GM10248 (cell line): ENCODE results near the gene SFI1.

Experiments
- CTCF ChIA-PET: fragments of 300-600 bp; sonication (Branson Sonifier 250); formaldehyde crosslinking; extraction: SDS; loops from one replicate; lab custom pipeline; 2021; ENCODE audit warnings: antibody characterized with exemption; lab: Yijun Ruan, JAX
- POLR2A ChIA-PET: fragments of 350-650 bp; sonication (Branson Sonifier 250); formaldehyde crosslinking; extraction: SDS; loops from one replicate; lab custom pipeline; 2020; ENCODE audit warnings: antibody characterized with exemption; lab: Yijun Ruan, JAX
- DNase-seq: peaks from one replicate; pipeline ENCODE4 v3.0.0; 2012; ENCODE audit errors: extremely low spot score
- CTCF ChIP-seq: IDR thresholded peaks from 2 replicates; pipeline ENCODE4 v1.5.1; 2012; ENCODE audit warnings: mild to moderate bottlenecking, low read depth; ENCODE audit errors: extremely low read depth, missing control alignments, control extremely low read depth

SFI1 gene

GRCh38 chr22:31578171-31578570 is 81.8 kb downstream of the SFI1 start:
- ChIA-PET POLR2A (no interaction called here), CTCF (interaction anchor here (2.1 kb wide), 1 partner anchor 18 kb away, joined by 8 read pairs; no protein-coding TSS in a partner anchor)
- TF ChIP-seq CTCF = no peak

GRCh38 chr22:31579835-31580242 is 83.5 kb downstream of the SFI1 start:
- POLR2A ChIA-PET = interaction anchor here (0.6 kb wide), 1 partner anchor 59 kb away, joined by 3 read pairs; no protein-coding TSS in a partner anchor
- CTCF ChIA-PET = interaction anchor here (1.2 kb wide), 1 partner anchor 10 kb away, joined by 3 read pairs; no protein-coding TSS in a partner anchor
- DNase-seq = no peak
- no peak for TF ChIP-seq CTCF

More at GRCh38 chr22:31578171-31578570, 81.8 kb downstream of the SFI1 start:
- DNase-seq = no peak

- no peak for DNase-seq
- TF ChIP-seq CTCF = no peak
- CTCF ChIA-PET = interaction anchor here (0.7 to 1.2 kb wide), 3 partner anchors 14 to 371 kb away, joined by 3 to 5 read pairs (median 3); partner anchors contain the start of gene LIMK2
- POLR2A ChIA-PET = no interaction called here
Measured at GRCh38 chr22:31583861-31584485, 87.6 kb downstream of the SFI1 start.

GRCh38 chr22:31584804-31585160 is 88.4 kb downstream of the SFI1 start:
- ChIA-PET POLR2A (no interaction called here), CTCF (interaction anchor here (1.0 to 1.4 kb wide), 2 partner anchors 18 to 28 kb away, joined by 3 to 4 read pairs; no protein-coding TSS in a partner anchor)
- TF ChIP-seq CTCF = no peak
- DNase-seq = no peak

- CTCF ChIA-PET = interaction anchor here (0.7 to 1.4 kb wide), 5 partner anchors 11 to 46 kb away, joined by 3 to 4 read pairs (median 3); no protein-coding TSS in a partner anchor
- TF ChIP-seq CTCF = no peak
- no peak for DNase-seq
- POLR2A ChIA-PET = no interaction called here
Measured at GRCh38 chr22:31585161-31585859, 89.0 kb downstream of the SFI1 start.

GRCh38 chr22:31586137-31586920 is 90.0 kb downstream of the SFI1 start:
- TF ChIP-seq CTCF = no peak
- ChIA-PET POLR2A (no interaction called here), CTCF (interaction anchor here (0.7 to 1.4 kb wide), 4 partner anchors 12 to 45 kb away, joined by 3 to 4 read pairs (median 4); no protein-coding TSS in a partner anchor)
- DNase-seq = no peak
